Cardiac muscle cell (in vitro differentiated cells and primary cell): ENCODE data around the gene UBE2K. TPM values are rescaled to one million over a fixed set of nuclear protein-coding genes. Genes with fewer than 3 reads are reported as not detected.
"Not testable (repeated sequence)": the region's sequence is repeated elsewhere in the genome, so short reads cannot be mapped to it uniquely, and the experiment has no call there.

Source experiments
- DNase-seq, 2 donors: peaks; one replicate each; pipeline versions ENCODE4 v3.0.0 to v3.0.0-alpha.2; 2010 to 2017; ENCODE audit warnings: low read depth in 1 of 2, low spot score in 1 of 2
- H3K27ac ChIP-seq: fragments of 200-600 bp; sonication (generic); 2 replicates; pipeline ENCODE4 v1.5.1; 2016
- H3K27me3 ChIP-seq: fragments of 200-600 bp; sonication (generic); 2 replicates; pipeline ENCODE4 v1.6.0; 2016; ENCODE audit warnings: control low read depth
- H3K36me3 ChIP-seq: fragments of 200-600 bp; sonication (generic); 2 replicates; pipeline ENCODE4 v1.5.1; 2016; ENCODE audit warnings: control low read depth
- H3K4me1 ChIP-seq: fragments of 200-600 bp; sonication (generic); 2 replicates; pipeline ENCODE4 v1.8.1; 2017; ENCODE audit warnings: low read depth, mild to moderate bottlenecking, mixed run types
- H3K4me3 ChIP-seq: fragments of 200-600 bp; sonication (generic); 2 replicates; pipeline ENCODE4 v1.5.1; 2016; ENCODE audit warnings: mild to moderate bottlenecking
- H3K9me3 ChIP-seq: fragments of 200-600 bp; sonication (generic); 2 replicates; pipeline ENCODE4 v1.5.1; 2017; ENCODE audit warnings: low read depth, mild to moderate bottlenecking, control low read depth
- CTCF ChIP-seq: IDR thresholded peaks from 2 replicates; pipeline ENCODE4 v1.5.1; 2012; ENCODE audit warnings: low read depth, mild to moderate bottlenecking, low read length
- polyA plus RNA-seq: library from polyadenylated mRNA; unstranded; fragments of >200 nt; fragmentation: Nextera tagmentation; extraction: Ambion mirVana; gene quantifications from 2 replicates; pipeline ENCODE4 v1.2.1, GENCODE V29; 2016
- total RNA-seq: library from RNA; depleted of rRNA; stranded (reverse); fragments of >200 nt; gene quantifications from 2 replicates; pipeline ENCODE4 v1.2.3, GENCODE V29; 2016

The UBE2K gene
- total RNA-seq = 12.5 and 52.5 TPM in 2 replicates
- polyA plus RNA-seq = 52.0 and 71.6 TPM in 2 replicates

GRCh38 chr4:39697740-39698423 is at the start of gene UBE2K:
TSS of gene UBE2K (plus strand) at chr4:39698136. CDS start at chr4:39698328, 192 bp downstream.
- peak within 1 kb of the TSS; percentile 93 for H3K27ac ChIP-seq

GRCh38 chr4:39648213-39648612 is 49.7 kb upstream of the UBE2K start:
- no peak for DNase-seq
- Histone ChIP-seq H3K4me3 (no peak overlapping the region), H3K9me3 (no peaks in the 10 kb centered on the region), H3K36me3 (no peaks in the 10 kb centered on the region), H3K27ac (no peak overlapping the region), H3K4me1 (no peaks in the 10 kb centered on the region), H3K27me3 (no peaks in the 10 kb centered on the region)
- TF ChIP-seq CTCF = no peak

More at GRCh38 chr4:39697740-39698423, at the start of gene UBE2K:
- Histone ChIP-seq H3K9me3 (no peaks in the 10 kb centered on the region), H3K4me1 (peaks cover 24% of the 10 kb centered on the region), H3K4me3 (peak within 1 kb of the TSS; percentile 67), H3K27me3 (no peaks in the 10 kb centered on the region), H3K36me3 (no peaks in the 10 kb centered on the region)
- TF ChIP-seq CTCF = no peak
- peak; percentile 93 to 94 for DNase-seq

GRCh38 chr4:39648827-39649558 is 48.9 kb upstream of the UBE2K start:
- no peak for TF ChIP-seq CTCF

GRCh38 chr4:39649639-39650265 is 48.2 kb upstream of the UBE2K start:
- no peaks in the 10 kb centered on the region for H3K9me3 ChIP-seq
- no peak overlapping the region for H3K4me3 ChIP-seq
- no peaks in the 10 kb centered on the region for H3K36me3 ChIP-seq
- H3K4me1 ChIP-seq = no peaks in the 10 kb centered on the region
- H3K27me3 ChIP-seq = no peaks in the 10 kb centered on the region
- H3K27ac ChIP-seq = no peak overlapping the region
- no peak for DNase-seq
- no peak for TF ChIP-seq CTCF

More at GRCh38 chr4:39648827-39649558, 48.9 kb upstream of the UBE2K start:
- H3K4me3 ChIP-seq = no peak overlapping the region
- H3K9me3 ChIP-seq = no peaks in the 10 kb centered on the region
- H3K27ac ChIP-seq = no peak overlapping the region
- no peaks in the 10 kb centered on the region for H3K4me1 ChIP-seq
- DNase-seq = no peak
- no peaks in the 10 kb centered on the region for H3K27me3 ChIP-seq
- no peaks in the 10 kb centered on the region for H3K36me3 ChIP-seq

- not testable (repeated sequence) for H3K4me1 ChIP-seq, DNase-seq, H3K36me3 ChIP-seq, H3K4me3 ChIP-seq, H3K27ac ChIP-seq, H3K9me3 ChIP-seq, H3K27me3 ChIP-seq
These were observed 46.4 kb upstream of the UBE2K start for GRCh38 chr4:39651586-39651985.
